Mesodermal cell (in vitro differentiated cells): ENCODE data around the gene SEMA3G.

Experiments
- H3K27ac ChIP-seq: 2 replicates; pipeline ENCODE4 v1.7.0; 2013; ENCODE audit warnings: mild to moderate bottlenecking, low read depth, low read length, moderate library complexity; ENCODE audit not compliant: severe bottlenecking
- H3K36me3 ChIP-seq: 2 replicates; pipeline ENCODE4 v1.7.1; 2013; ENCODE audit warnings: mild to moderate bottlenecking, low read length, moderate library complexity; ENCODE audit not compliant: control insufficient read depth, insufficient read depth
- H3K4me1 ChIP-seq: one replicate; pipeline ENCODE4 v1.7.1; 2013; ENCODE audit warnings: mild to moderate bottlenecking, low read length; ENCODE audit not compliant: insufficient read depth, control insufficient read depth, poor library complexity, severe bottlenecking
- H3K4me3 ChIP-seq: 2 replicates; pipeline ENCODE4 v1.7.0; 2013; ENCODE audit warnings: low read length, control low read depth, mild to moderate bottlenecking; ENCODE audit not compliant: insufficient read depth, poor library complexity, severe bottlenecking; ENCODE audit errors: extremely low read depth
- H3K9me3 ChIP-seq: 2 replicates; pipeline ENCODE4 v1.7.1; 2013; ENCODE audit warnings: mild to moderate bottlenecking, low read length, moderate library complexity; ENCODE audit not compliant: control insufficient read depth
- WGBS, 2 experiments: methylation state at CpG; one replicate each; pipeline ENCODE4 v1.1.5; 2013; ENCODE audit warnings: missing lambda C conversion rate in 2 of 2; ENCODE audit not compliant: insufficient coverage in 2 of 2; 5-methylcytosine and 5-hydroxymethylcytosine counted together

SEMA3G gene

DNA sequence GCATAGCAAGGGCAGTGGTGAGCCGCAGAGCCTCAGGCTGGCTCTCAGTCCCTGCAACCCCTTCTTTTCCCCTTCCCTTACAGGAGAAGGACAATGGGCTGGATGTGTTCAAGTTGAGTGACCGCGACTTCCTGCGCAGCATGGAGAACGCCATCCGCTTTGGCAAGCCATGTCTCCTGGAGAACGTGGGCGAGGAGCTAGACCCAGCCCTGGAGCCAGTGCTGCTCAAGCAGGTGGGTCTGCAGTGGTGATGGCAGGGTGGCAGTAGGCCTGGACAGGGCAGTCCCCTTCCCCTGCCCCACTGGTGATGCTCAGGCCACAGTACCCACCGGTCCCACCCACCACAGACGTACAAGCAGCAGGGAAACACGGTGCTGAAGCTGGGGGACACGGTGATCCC, 53.8 kb downstream of the SEMA3G start:
- H3K4me1 ChIP-seq = no peaks in the 10 kb centered on the region
- 87 to 97% methylated on average over 6 to 12 of the region's 12 CpGs for WGBS, 2 experiments
- no peaks in the 10 kb centered on the region for H3K36me3 ChIP-seq
- H3K9me3 ChIP-seq = no peaks in the 10 kb centered on the region
- H3K4me3 ChIP-seq = no peak overlapping the region
- H3K27ac ChIP-seq = no peak overlapping the region

DNA sequence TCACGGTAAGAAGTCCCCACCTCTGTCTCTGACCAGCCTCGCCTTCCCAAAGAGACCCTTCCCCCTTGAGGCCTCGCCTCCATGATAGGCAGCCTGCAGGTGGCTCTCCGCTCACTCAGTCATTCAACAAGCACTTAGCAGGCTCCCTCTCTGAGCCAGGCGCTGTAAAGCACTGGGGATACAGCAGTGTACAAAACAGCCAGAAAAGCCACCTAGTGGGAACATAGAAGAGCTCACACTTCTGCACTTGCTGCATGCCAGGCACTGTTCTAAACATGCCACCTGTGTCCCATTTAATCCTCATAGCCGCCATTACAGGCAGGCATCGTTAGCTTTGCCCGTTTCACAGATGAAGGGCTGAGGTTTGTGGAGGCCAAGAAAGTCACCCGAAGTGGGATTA, 56.0 kb downstream of the SEMA3G start:
- no peaks in the 10 kb centered on the region for H3K36me3 ChIP-seq
- no peak overlapping the region for H3K4me3 ChIP-seq
- no peaks in the 10 kb centered on the region for H3K4me1 ChIP-seq
- H3K27ac ChIP-seq = no peak overlapping the region
- H3K9me3 ChIP-seq = no peaks in the 10 kb centered on the region
- WGBS, 2 experiments = 89 to 93% methylated on average over 6 to 9 of the region's 9 CpGs

DNA sequence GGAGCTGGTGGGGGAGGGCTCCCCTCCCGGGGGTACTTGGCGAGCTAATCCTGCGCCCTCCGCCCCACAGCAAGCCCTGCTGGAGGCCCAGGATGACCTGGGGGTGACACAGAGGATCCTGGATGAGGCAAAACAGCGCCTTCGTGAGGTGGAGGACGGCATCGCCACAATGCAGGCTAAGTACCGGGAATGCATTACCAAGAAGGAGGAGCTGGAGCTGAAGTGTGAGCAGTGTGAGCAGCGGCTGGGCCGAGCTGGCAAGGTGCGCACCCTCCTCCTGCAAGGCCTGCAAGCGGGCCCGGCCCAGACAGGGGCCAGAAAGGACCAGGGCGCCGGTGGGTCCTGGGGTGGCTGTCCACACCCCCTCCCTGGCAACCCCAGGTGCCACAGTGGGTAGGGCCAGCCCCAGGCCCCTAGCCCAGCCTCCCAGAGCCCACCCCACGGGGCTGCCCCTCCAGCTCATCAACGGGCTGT, 56.5 kb downstream of the SEMA3G start:
- 86 to 92% methylated on average over 14 to 18 of the region's 18 CpGs for WGBS, 2 experiments
- Histone ChIP-seq H3K4me3 (no peak overlapping the region), H3K27ac (no peak overlapping the region)

DNA sequence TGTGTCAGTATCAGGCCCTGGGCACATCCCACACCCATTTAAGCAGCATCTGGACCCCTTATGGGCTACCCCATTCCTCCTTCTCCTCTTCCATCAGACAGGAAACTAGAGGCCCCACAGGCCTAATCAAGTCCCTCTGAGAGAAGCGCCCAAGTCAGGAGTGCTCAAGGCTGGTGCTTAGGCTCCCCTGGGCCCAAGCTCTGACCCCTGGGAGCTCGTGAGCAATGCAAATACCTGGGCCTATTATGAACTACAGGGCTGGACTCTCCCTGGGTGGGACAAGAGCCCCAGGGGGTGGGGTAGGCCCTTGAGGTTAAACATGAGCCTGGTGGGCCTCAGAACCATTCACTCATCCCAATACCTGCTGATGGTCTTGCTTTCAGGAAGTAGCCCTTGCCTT, 57.4 kb downstream of the SEMA3G start:
- no peaks in the 10 kb centered on the region for H3K4me1 ChIP-seq
- H3K27ac ChIP-seq = no peak overlapping the region
- H3K4me3 ChIP-seq = no peak overlapping the region
- no peaks in the 10 kb centered on the region for H3K9me3 ChIP-seq
- no peaks in the 10 kb centered on the region for H3K36me3 ChIP-seq
- WGBS, 2 experiments = 100% methylated on average over 1 to 2 of the region's 2 CpGs

More for the DNA sequence above, 56.5 kb downstream of the SEMA3G start:
- Histone ChIP-seq H3K9me3 (no peaks in the 10 kb centered on the region), H3K4me1 (no peaks in the 10 kb centered on the region), H3K36me3 (no peaks in the 10 kb centered on the region)

DNA sequence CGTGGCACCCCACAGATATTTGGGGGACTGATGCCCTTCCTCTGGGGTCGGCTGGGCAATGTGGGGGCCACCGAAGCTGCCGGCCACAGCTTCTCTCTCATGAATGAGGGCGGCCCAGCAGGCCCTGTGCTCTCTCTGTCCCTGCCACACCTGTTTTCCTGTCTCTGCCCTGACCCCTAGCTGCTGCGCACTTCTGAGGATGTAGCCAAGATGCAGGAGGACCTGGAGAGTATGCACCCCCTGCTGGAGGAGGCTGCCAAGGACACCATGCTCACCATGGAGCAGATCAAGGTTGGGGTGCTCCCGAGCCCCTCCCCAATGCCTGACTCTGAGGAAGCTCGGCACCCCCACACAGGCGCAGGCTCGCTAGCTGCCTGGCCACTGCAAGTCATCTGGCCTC, 59.7 kb downstream of the SEMA3G start:
- 41 to 56% methylated on average over 9 to 10 of the region's 10 CpGs for WGBS, 2 experiments
- Histone ChIP-seq H3K4me3 (no peak overlapping the region), H3K27ac (no peak overlapping the region), H3K36me3 (no peaks in the 10 kb centered on the region), H3K4me1 (no peaks in the 10 kb centered on the region), H3K9me3 (no peaks in the 10 kb centered on the region)

DNA sequence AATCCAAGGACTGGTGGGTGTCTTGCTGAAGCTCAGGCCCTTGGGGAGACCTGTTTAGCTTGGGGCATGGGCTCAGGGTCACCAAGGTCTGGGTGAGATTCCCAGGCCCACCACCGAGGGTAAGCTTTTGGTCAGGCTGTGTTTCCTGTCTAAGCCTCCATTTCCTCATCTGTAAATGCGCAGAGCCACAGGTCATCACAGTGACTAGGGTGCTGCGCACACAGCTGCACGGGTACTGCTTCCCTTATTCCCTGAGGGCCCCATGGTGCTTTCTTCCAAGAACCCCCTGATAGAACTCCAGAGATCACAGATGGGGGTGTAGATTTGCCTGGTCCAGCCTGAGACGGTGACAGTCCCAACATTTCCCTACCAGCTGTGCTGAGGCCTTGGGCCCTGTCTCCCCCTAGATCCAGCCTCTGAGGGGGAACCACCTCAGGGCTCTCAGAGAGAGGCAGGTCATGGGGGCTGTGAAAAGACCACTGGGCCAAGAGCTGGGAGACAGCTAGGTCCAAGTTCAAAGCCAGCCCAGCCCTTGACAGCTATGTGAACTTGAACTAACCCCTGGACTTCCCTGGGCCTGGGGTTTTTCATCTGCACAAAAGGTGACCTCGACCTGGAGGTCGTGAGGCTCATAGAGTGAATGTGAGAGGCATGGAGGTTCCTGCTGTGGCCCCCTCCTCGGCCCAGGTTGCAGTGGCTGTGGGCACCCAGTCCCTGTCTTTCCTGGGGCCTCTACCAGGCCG, 60.7 kb downstream of the SEMA3G start:
- WGBS, 2 experiments = 86 to 95% methylated on average over 7 to 9 of the region's 9 CpGs
- H3K27ac ChIP-seq = no peak overlapping the region

DNA sequence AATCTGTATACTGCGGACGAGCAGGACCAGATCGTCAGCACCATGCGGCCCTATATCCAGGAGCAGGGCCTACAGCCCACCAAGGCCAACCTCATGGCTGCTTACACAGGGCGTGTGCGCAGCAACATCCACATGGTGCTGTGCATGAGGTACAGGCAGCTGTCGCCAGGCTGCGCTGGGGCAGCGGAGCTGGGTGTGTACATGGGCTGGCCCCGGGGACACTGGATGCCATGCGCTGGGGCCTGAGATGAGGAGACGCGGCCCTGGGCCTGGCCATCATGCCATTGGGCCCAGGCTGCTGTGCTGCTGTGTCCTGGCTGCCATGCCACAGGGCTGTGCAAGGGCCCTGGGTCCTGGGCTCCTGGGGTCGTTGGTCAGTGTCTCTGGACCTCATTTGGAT, 61.5 kb downstream of the SEMA3G start:
- no peaks in the 10 kb centered on the region for H3K36me3 ChIP-seq
- H3K4me1 ChIP-seq = no peaks in the 10 kb centered on the region
- H3K9me3 ChIP-seq = no peaks in the 10 kb centered on the region
- H3K4me3 ChIP-seq = no peak overlapping the region
- no peak overlapping the region for H3K27ac ChIP-seq
- WGBS, 2 experiments = 94 to 95% methylated on average over 11 to 14 of the region's 14 CpGs

More for the DNA sequence above, 60.7 kb downstream of the SEMA3G start:
- Histone ChIP-seq H3K36me3 (no peaks in the 10 kb centered on the region), H3K4me3 (no peak overlapping the region), H3K9me3 (no peaks in the 10 kb centered on the region), H3K4me1 (no peaks in the 10 kb centered on the region)
